Measurements from ENCODE around the gene ZNF331. TPM values are rescaled to one million over a fixed set of nuclear protein-coding genes. Genes with fewer than 3 reads are reported as not detected.

ZNF331 gene
- total RNA-seq, 4 donors from 2014 or later: 4.8 to 12.6 (median 7.0) TPM

- TF ChIP-seq CTCF (IDR thresholded peaks at IDR 0.05 in 4 of 5, conservative IDR thresholded peaks at IDR 0.05 in 1 of 5) (no peak), POLR2A (IDR thresholded peaks at IDR 0.05) (no peak)
- no peaks in the 10 kb centered on the region for H3K9me3 ChIP-seq
- peaks cover 0 to 10% of the 10 kb centered on the region in 2 donors for H3K4me1 ChIP-seq
- DNase-seq (peak; percentile 90 to 94), ATAC-seq (peak; percentile 99 to 100)
- in situ Hi-C loops (cut with MboI; ENCODE audit: low sequenced_read_pairs in 4 of 4): loop anchor here in 1 of 4 donors (25.0 kb wide), 1 partner anchor 333 kb away; the partner anchor contains the start of gene ZNF665
- H3K4me3 ChIP-seq: peak overlapping the region; percentile 59 to 74 (median 62)
- no peaks in the 10 kb centered on the region for H3K27me3 ChIP-seq
- H3K27ac ChIP-seq: peak overlapping the region; percentile 61 to 89 (median 75)
- H3K36me3 ChIP-seq: no peaks in the 10 kb centered on the region
- intact Hi-C loops (cut with DNase I; ENCODE audit: low total_unique reads): loop anchor here (2.0 kb wide), 1 partner anchor 90 kb away; the partner anchor contains the start of gene ZNF761
These were observed 17.2 kb upstream of the ZNF331 start for GRCh38 chr19:53520547-53521372.

GRCh38 chr19:53521373-53522202, 16.4 kb upstream of the ZNF331 start:
- in situ Hi-C loops (cut with MboI; ENCODE audit: low sequenced_read_pairs in 4 of 4): loop anchor here in 1 of 4 donors (25.0 kb wide), 1 partner anchor 334 kb away; the partner anchor contains the start of gene ZNF665
- Histone ChIP-seq H3K27ac (peak overlapping the region in 1 of 4 donors; percentile 56), H3K36me3 (no peaks in the 10 kb centered on the region), H3K4me1 (peaks cover 0 to 10% of the 10 kb centered on the region in 2 donors), H3K9me3 (no peaks in the 10 kb centered on the region), H3K27me3 (no peaks in the 10 kb centered on the region), H3K4me3 (peak overlapping the region; percentile 59 to 74 (median 62))
- TF ChIP-seq POLR2A (IDR thresholded peaks at IDR 0.05) (no peak), CTCF (IDR thresholded peaks at IDR 0.05 in 4 of 5, conservative IDR thresholded peaks at IDR 0.05 in 1 of 5) (no peak)
- no peak for DNase-seq
- no peak for ATAC-seq
- intact Hi-C loops (cut with DNase I; ENCODE audit: low total_unique reads): loop anchor here (2.0 kb wide), 1 partner anchor 91 kb away; the partner anchor contains the start of gene ZNF761

- Histone ChIP-seq H3K4me1 (peaks cover 0 to 6% of the 10 kb centered on the region in 2 donors), H3K4me3 (no peak overlapping the region), H3K27ac (no peak overlapping the region), H3K36me3 (no peaks in the 10 kb centered on the region), H3K27me3 (no peaks in the 10 kb centered on the region), H3K9me3 (no peaks in the 10 kb centered on the region)
- no peak for DNase-seq
- intact Hi-C loops (cut with DNase I; ENCODE audit: low total_unique reads): no loop called here
- in situ Hi-C loops (cut with MboI; ENCODE audit: low sequenced_read_pairs in 4 of 4): no loop called here
- ATAC-seq: no peak
- TF ChIP-seq POLR2A (IDR thresholded peaks at IDR 0.05): no peak
- no peak for TF ChIP-seq CTCF (IDR thresholded peaks at IDR 0.05 in 4 of 5, conservative IDR thresholded peaks at IDR 0.05 in 1 of 5)
These were observed 12.0 kb upstream of the ZNF331 start for GRCh38 chr19:53525922-53526321.

- no peak for TF ChIP-seq POLR2A (IDR thresholded peaks at IDR 0.05)
- TF ChIP-seq CTCF (IDR thresholded peaks at IDR 0.05 in 4 of 5, conservative IDR thresholded peaks at IDR 0.05 in 1 of 5): no peak
- Histone ChIP-seq H3K9me3 (no peaks in the 10 kb centered on the region), H3K27ac (no peak overlapping the region), H3K27me3 (no peaks in the 10 kb centered on the region), H3K4me1 (no peaks in the 10 kb centered on the region), H3K4me3 (no peak overlapping the region), H3K36me3 (no peaks in the 10 kb centered on the region)
- in situ Hi-C loops (cut with MboI; ENCODE audit: low sequenced_read_pairs in 4 of 4) (no loop called here), intact Hi-C loops (cut with DNase I; ENCODE audit: low total_unique reads) (no loop called here)
- no peak for ATAC-seq
- DNase-seq: no peak
These were observed 7.3 kb upstream of the ZNF331 start for GRCh38 chr19:53530622-53531021.
